ENCODE data around the gene SOX15.
A peak's percentile ranks its signal among the peaks of the same experiment; 100 is the strongest.

SOX15 gene

GRCh38 chr17:7576432-7576937 is 13.4 kb downstream of the SOX15 start:
- DNase-seq: no peak

- no peak for DNase-seq
Observed at GRCh38 chr17:7575959-7576358, 13.9 kb downstream of the SOX15 start.

GRCh38 chr17:7575481-7575883 is 14.4 kb downstream of the SOX15 start:
- DNase-seq: no peak

- DNase-seq: no peak
Observed at GRCh38 chr17:7574176-7574953, 15.5 kb downstream of the SOX15 start.

GRCh38 chr17:7573324-7574080 is 16.4 kb downstream of the SOX15 start:
- DNase-seq: peak; percentile 88

- peak; percentile 100 for DNase-seq
Observed at GRCh38 chr17:7572588-7573323, 17.1 kb downstream of the SOX15 start.

GRCh38 chr17:7572338-7572587 is 17.6 kb downstream of the SOX15 start:
- no peak for DNase-seq

- no peak for DNase-seq
Observed at GRCh38 chr17:7570351-7570750, 19.5 kb downstream of the SOX15 start.

GRCh38 chr17:7569571-7569970 is 20.3 kb downstream of the SOX15 start:
- no peak for DNase-seq

- DNase-seq: no peak
Observed at GRCh38 chr17:7563115-7563869, 26.6 kb downstream of the SOX15 start.

- no peak for DNase-seq
Observed at GRCh38 chr17:7562208-7562605, 27.7 kb downstream of the SOX15 start.

GRCh38 chr17:7561589-7562207 is 28.2 kb downstream of the SOX15 start, which contains the start of gene SENP3:
Gene SENP3, plus strand, starts transcription at chr17:7561919. Its CDS starts 1,158 bp downstream, at chr17:7563077.
- DNase-seq: peak; percentile 87

- peak; percentile 68 for DNase-seq
Observed at GRCh38 chr17:7561028-7561575, 28.8 kb downstream of the SOX15 start.

- no peak for DNase-seq
Observed at GRCh38 chr17:7560172-7561027, 29.5 kb downstream of the SOX15 start.

GRCh38 chr17:7559320-7560171 is 30.3 kb downstream of the SOX15 start:
- DNase-seq: no peak

- DNase-seq: peak; percentile 33
Observed at GRCh38 chr17:7558544-7559319, 31.2 kb downstream of the SOX15 start, which contains the start of gene TNFSF13. Gene TNFSF13, plus strand, starts transcription at chr17:7558750. Its CDS starts 290 bp downstream, at chr17:7559040.

GRCh38 chr17:7557775-7558543 is 31.9 kb downstream of the SOX15 start:
- DNase-seq: peak; percentile 85

GRCh38 chr17:7557147-7557764 is 32.6 kb downstream of the SOX15 start:
- no peak for DNase-seq

Measured in GDM1 (cell line).